ENCODE measurements around the gene EIF2S1. TPM values are rescaled to one million over a fixed set of nuclear protein-coding genes. Genes with fewer than 3 reads are reported as not detected.
A peak's percentile ranks its signal among the peaks of the same experiment; 100 is the strongest.
"Not testable (repeated sequence)": the region's sequence is repeated elsewhere in the genome, so short reads cannot be mapped to it uniquely, and the experiment has no call there.

The EIF2S1 gene
- 100 to 1,000 TPM in 1 of 10 donors, 10 to 100 TPM in 9; 78.2 to 100 (median 90.7) TPM for polyA plus RNA-seq (ENCODE audit: insufficient read length in 10 of 10)
- long read RNA-seq, donor 1, full-length matches to known transcripts, result 27 of 27 reads
- long read RNA-seq, donor 1, partial matches to known transcripts, result 0 of 27 reads
- long read RNA-seq, donor 1, other reads (novel, unspliced or antisense), result 0 of 27 reads
- long read RNA-seq, donor 2, full-length matches to known transcripts, result 27 of 27 reads
- long read RNA-seq, donor 2, partial matches to known transcripts, result 0 of 27 reads
- long read RNA-seq, donor 2, other reads (novel, unspliced or antisense), result 0 of 27 reads
- long read RNA-seq, donor 3, result 0 reads
- long read RNA-seq, donor 4, full-length matches to known transcripts, result 20 of 20 reads
- long read RNA-seq, donor 4, partial matches to known transcripts, result 0 of 20 reads
- long read RNA-seq, donor 4, other reads (novel, unspliced or antisense), result 0 of 20 reads
- long read RNA-seq, donor 5, full-length matches to known transcripts, result 29 of 29 reads
- long read RNA-seq, donor 5, partial matches to known transcripts, result 0 of 29 reads
- long read RNA-seq, donor 5, other reads (novel, unspliced or antisense), result 0 of 29 reads
- long read RNA-seq, donor 6, full-length matches to known transcripts, result 24 of 24 reads
- long read RNA-seq, donor 6, partial matches to known transcripts, result 0 of 24 reads
- long read RNA-seq, donor 6, other reads (novel, unspliced or antisense), result 0 of 24 reads
- long read RNA-seq, donor 7, full-length matches to known transcripts, result 23 of 23 reads
- long read RNA-seq, donor 7, partial matches to known transcripts, result 0 of 23 reads
- long read RNA-seq, donor 7, other reads (novel, unspliced or antisense), result 0 of 23 reads
- long read RNA-seq, donor 8, full-length matches to known transcripts, result 18 of 18 reads
- long read RNA-seq, donor 8, partial matches to known transcripts, result 0 of 18 reads
- long read RNA-seq, donor 8, other reads (novel, unspliced or antisense), result 0 of 18 reads
- long read RNA-seq, donor 9, full-length matches to known transcripts, result 4 of 4 reads
- long read RNA-seq, donor 9, partial matches to known transcripts, result 0 of 4 reads
- long read RNA-seq, donor 9, other reads (novel, unspliced or antisense), result 0 of 4 reads

- DNase-seq, result peak; percentile 99 to 100 (median 100)
Measured at GRCh38 chr14:67359775-67360469, at the start of gene EIF2S1, which contains the start of gene ATP6V1D. TSS of gene EIF2S1 (plus strand) at chr14:67360328. CDS start at chr14:67364768, 4,440 bp downstream. TSS of gene ATP6V1D (minus strand) at chr14:67359804. CDS start at chr14:67359698, 106 bp downstream.

- DNase-seq, result no peak
Measured at GRCh38 chr14:67311868-67312267, 48.3 kb upstream of the EIF2S1 start.

GRCh38 chr14:67313153-67313552, 47.0 kb upstream of the EIF2S1 start:
- DNase-seq, result no peak

GRCh38 chr14:67317822-67318221, 42.3 kb upstream of the EIF2S1 start:
- no peak for DNase-seq

- no peak for DNase-seq
Measured at GRCh38 chr14:67319142-67319541, 41.0 kb upstream of the EIF2S1 start.

- not testable (repeated sequence) for DNase-seq
Measured at GRCh38 chr14:67329666-67330065, 30.5 kb upstream of the EIF2S1 start.

- DNase-seq, result no peak
Measured at GRCh38 chr14:67331368-67332125, 28.6 kb upstream of the EIF2S1 start.

- no peak for DNase-seq
Measured at GRCh38 chr14:67332468-67332867, 27.7 kb upstream of the EIF2S1 start.

- no peak for DNase-seq
Measured at GRCh38 chr14:67335781-67336180, 24.3 kb upstream of the EIF2S1 start.

- DNase-seq, result not testable (repeated sequence)
Measured at GRCh38 chr14:67341231-67341630, 18.9 kb upstream of the EIF2S1 start.

GRCh38 chr14:67343601-67344230, 16.4 kb upstream of the EIF2S1 start:
- no peak for DNase-seq

GRCh38 chr14:67345583-67345982, 14.5 kb upstream of the EIF2S1 start:
- no peak for DNase-seq

- no peak for DNase-seq
Measured at GRCh38 chr14:67352055-67352454, 8.1 kb upstream of the EIF2S1 start.

GRCh38 chr14:67357186-67357968, 2.8 kb upstream of the EIF2S1 start:
- no peak for DNase-seq

- no peak for DNase-seq
Measured at GRCh38 chr14:67357969-67358354, 2.2 kb upstream of the EIF2S1 start.

GRCh38 chr14:67358924-67359774, 979 bp upstream of the EIF2S1 start:
- DNase-seq, result no peak

- DNase-seq, result no peak
Measured at GRCh38 chr14:67360470-67361206, 510 bp downstream of the EIF2S1 start.

GRCh38 chr14:67365476-67365875, 5.3 kb downstream of the EIF2S1 start:
- DNase-seq, result no peak

Data from muscle of back (tissue), 13 donors.